Measurements from ENCODE around the gene STH. TPM values are rescaled to one million over a fixed set of nuclear protein-coding genes. Genes with fewer than 3 reads are reported as not detected.

Gene STH, protein sequence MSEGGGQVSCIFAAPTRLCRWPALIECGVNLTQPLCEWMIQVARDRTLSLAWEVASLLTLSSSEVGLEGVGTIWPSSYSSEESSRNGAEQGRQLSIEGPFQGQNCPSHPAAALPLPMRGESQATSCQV
- total RNA-seq = not detected in 2 replicates
- long read RNA-seq = 0 reads

DNA sequence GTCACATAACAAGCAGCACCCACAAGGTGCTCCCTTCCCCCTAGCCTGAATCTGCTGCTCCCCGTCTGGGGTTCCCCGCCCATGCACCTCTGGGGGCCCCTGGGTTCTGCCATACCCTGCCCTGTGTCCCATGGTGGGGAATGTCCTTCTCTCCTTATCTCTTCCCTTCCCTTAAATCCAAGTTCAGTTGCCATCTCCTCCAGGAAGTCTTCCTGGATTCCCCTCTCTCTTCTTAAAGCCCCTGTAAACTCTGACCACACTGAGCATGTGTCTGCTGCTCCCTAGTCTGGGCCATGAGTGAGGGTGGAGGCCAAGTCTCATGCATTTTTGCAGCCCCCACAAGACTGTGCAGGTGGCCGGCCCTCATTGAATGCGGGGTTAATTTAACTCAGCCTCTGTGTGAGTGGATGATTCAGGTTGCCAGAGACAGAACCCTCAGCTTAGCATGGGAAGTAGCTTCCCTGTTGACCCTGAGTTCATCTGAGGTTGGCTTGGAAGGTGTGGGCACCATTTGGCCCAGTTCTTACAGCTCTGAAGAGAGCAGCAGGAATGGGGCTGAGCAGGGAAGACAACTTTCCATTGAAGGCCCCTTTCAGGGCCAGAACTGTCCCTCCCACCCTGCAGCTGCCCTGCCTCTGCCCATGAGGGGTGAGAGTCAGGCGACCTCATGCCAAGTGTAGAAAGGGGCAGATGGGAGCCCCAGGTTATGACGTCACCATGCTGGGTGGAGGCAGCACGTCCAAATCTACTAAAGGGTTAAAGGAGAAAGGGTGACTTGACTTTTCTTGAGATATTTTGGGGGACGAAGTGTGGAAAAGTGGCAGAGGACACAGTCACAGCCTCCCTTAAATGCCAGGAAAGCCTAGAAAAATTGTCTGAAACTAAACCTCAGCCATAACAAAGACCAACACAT is at the start of gene STH:
Gene STH (plus strand): TSS at position 264 of the 913 bp plus-strand sequence. CDS start 30 bp downstream, at position 294.
- Mint-ChIP-seq H3K4me1 (ENCODE audit: unreplicated experiment) (peaks cover 5% of the 10 kb centered on the region), H3K27ac (ENCODE audit: unreplicated experiment) (no peak within 1 kb of the TSS), H3K27me3 (ENCODE audit: unreplicated experiment) (no peaks in the 10 kb centered on the region), H3K4me3 (ENCODE audit: unreplicated experiment) (no peak within 1 kb of the TSS), H3K36me3 (ENCODE audit: unreplicated experiment) (no peaks in the 10 kb centered on the region), H3K9me3 (ENCODE audit: unreplicated experiment) (no peaks in the 10 kb centered on the region)
- no peak for DNase-seq (ENCODE audit: extremely low spot score, unreplicated experiment)
- TF ChIP-seq, protein P1, sequence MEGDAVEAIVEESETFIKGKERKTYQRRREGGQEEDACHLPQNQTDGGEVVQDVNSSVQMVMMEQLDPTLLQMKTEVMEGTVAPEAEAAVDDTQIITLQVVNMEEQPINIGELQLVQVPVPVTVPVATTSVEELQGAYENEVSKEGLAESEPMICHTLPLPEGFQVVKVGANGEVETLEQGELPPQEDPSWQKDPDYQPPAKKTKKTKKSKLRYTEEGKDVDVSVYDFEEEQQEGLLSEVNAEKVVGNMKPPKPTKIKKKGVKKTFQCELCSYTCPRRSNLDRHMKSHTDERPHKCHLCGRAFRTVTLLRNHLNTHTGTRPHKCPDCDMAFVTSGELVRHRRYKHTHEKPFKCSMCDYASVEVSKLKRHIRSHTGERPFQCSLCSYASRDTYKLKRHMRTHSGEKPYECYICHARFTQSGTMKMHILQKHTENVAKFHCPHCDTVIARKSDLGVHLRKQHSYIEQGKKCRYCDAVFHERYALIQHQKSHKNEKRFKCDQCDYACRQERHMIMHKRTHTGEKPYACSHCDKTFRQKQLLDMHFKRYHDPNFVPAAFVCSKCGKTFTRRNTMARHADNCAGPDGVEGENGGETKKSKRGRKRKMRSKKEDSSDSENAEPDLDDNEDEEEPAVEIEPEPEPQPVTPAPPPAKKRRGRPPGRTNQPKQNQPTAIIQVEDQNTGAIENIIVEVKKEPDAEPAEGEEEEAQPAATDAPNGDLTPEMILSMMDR (IDR thresholded peaks at IDR 0.05) = no peak

DNA sequence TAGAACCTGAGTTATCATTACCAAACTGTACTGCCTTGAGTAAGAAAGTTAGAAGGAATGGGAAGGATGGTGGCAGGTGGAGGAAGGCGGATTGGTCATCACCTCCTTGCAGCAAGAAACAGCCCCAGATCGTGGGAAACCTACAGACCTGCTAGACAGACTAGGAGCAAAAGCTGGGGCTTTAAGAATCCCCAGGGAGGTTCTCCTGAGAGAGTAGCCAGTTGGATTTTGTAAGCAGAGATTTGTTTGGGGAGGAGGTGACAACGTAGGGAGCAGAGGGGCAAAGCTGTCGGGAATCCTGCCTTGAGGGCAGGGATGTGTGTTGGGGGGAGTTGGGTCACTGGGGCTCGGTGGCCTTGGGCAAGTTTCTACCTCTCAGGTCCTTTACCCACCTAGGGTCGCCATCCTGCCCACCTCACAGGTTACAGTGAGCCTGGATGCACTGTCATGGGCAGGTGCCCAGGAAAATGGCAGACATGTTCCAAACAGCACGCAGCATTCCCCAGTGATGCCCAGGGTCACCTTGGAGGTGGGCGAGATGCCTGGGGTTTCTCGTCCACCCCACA is 49.2 kb upstream of the STH start:
- H3K9me3 Mint-ChIP-seq (ENCODE audit: unreplicated experiment) = no peaks in the 10 kb centered on the region
- no peak overlapping the region for H3K4me3 Mint-ChIP-seq (ENCODE audit: unreplicated experiment)
- DNase-seq (ENCODE audit: extremely low spot score, unreplicated experiment) = no peak
- peaks cover 40% of the 10 kb centered on the region for H3K27me3 Mint-ChIP-seq (ENCODE audit: unreplicated experiment)
- TF ChIP-seq, protein P1 (IDR thresholded peaks at IDR 0.05) = no peak
- H3K4me1 Mint-ChIP-seq (ENCODE audit: unreplicated experiment) = no peaks in the 10 kb centered on the region
- H3K27ac Mint-ChIP-seq (ENCODE audit: unreplicated experiment) = no peak overlapping the region
- no peaks in the 10 kb centered on the region for H3K36me3 Mint-ChIP-seq (ENCODE audit: unreplicated experiment)

DNA sequence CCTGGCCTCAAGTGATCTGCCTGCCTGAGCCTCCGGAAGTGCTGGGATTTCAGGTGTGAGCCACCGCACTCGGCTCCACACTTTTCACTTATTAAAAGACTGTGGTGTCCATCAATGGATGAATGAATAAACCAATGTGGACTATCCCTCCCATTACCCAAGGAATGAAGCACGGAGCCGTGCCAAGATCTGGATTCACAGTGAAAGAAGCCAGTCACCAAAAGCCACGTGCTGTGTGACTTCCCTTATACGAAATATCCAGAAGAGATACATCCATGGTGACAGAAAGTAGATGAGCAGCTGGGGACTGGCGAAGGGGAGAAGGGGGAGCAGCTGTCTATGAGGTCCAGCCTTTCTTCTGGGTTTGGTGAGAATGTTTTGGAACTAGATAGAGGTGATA is 48.2 kb upstream of the STH start:
- DNase-seq (ENCODE audit: extremely low spot score, unreplicated experiment) = no peak
- Mint-ChIP-seq H3K4me1 (ENCODE audit: unreplicated experiment) (no peaks in the 10 kb centered on the region), H3K36me3 (ENCODE audit: unreplicated experiment) (no peaks in the 10 kb centered on the region), H3K27me3 (ENCODE audit: unreplicated experiment) (peaks cover 42% of the 10 kb centered on the region), H3K4me3 (ENCODE audit: unreplicated experiment) (no peak overlapping the region), H3K9me3 (ENCODE audit: unreplicated experiment) (no peaks in the 10 kb centered on the region), H3K27ac (ENCODE audit: unreplicated experiment) (no peak overlapping the region)
- TF ChIP-seq, protein P1 (IDR thresholded peaks at IDR 0.05) = no peak

DNA sequence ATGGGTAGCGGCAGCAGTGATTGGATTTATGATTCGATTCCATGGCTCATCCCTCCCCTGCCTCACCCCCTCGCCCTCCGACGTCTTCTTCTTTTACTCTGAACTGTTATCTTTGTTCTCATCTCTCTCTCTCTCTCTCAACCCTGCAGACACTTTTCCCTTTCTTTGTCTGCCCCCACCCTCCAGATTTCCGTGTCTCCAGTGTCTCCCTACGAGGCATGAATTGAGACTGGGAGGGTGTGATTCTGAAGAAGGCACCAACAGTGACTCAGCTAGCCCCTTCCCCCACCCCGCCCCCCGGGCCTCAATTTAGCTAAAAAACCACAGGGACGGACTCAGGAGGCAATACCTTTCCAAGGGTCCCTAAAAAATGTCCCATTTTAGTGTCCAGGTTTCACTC is 47.6 kb upstream of the STH start:
- Mint-ChIP-seq H3K4me3 (ENCODE audit: unreplicated experiment) (no peak overlapping the region), H3K9me3 (ENCODE audit: unreplicated experiment) (no peaks in the 10 kb centered on the region), H3K4me1 (ENCODE audit: unreplicated experiment) (no peaks in the 10 kb centered on the region), H3K27me3 (ENCODE audit: unreplicated experiment) (peaks cover 42% of the 10 kb centered on the region), H3K36me3 (ENCODE audit: unreplicated experiment) (no peaks in the 10 kb centered on the region), H3K27ac (ENCODE audit: unreplicated experiment) (no peak overlapping the region)
- no peak for DNase-seq (ENCODE audit: extremely low spot score, unreplicated experiment)
- TF ChIP-seq, protein P1 (IDR thresholded peaks at IDR 0.05) = no peak

DNA sequence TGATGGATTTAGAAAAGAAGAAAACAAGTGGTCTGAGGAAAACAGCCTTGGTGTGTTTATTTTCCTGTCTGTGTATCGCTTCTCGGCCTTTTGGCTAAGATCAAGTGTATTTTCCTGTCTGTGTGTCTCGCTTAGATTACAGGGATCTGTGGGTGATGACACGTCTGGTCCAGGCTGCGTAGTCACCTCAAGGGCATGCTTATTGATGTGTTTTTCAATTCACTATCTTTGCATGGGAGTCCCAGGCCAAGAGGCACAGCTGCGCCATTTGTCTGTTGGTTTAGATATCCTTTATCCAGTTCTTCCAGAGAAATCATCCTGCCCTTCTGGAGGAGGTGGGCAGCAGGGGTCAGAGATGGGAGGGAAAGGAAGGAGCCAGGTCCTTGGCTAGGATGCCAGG is 47.1 kb upstream of the STH start:
- DNase-seq (ENCODE audit: extremely low spot score, unreplicated experiment) = no peak
- Mint-ChIP-seq H3K4me3 (ENCODE audit: unreplicated experiment) (no peak overlapping the region), H3K4me1 (ENCODE audit: unreplicated experiment) (no peaks in the 10 kb centered on the region), H3K36me3 (ENCODE audit: unreplicated experiment) (no peaks in the 10 kb centered on the region), H3K27ac (ENCODE audit: unreplicated experiment) (no peak overlapping the region), H3K27me3 (ENCODE audit: unreplicated experiment) (peaks cover 40% of the 10 kb centered on the region), H3K9me3 (ENCODE audit: unreplicated experiment) (no peaks in the 10 kb centered on the region)
- TF ChIP-seq, protein P1 (IDR thresholded peaks at IDR 0.05) = no peak
